Coronary artery (tissue), 2 donors: ENCODE data around the gene NFE2L2.
"Not testable (repeated sequence)": the region's sequence is repeated elsewhere in the genome, so short reads cannot be mapped to it uniquely, and the experiment has no call there.

Source experiments
- DNase-seq: peaks from one replicate; pipeline ENCODE4 v3.0.0-alpha.2; 2017; ENCODE audit warnings: low spot score
- H3K27ac ChIP-seq, 2 donors: fragments of 200-600 bp; sonication (generic); one replicate each; pipeline ENCODE4 v1.5.1; 2016 to 2019
- H3K4me3 ChIP-seq: fragments of 200-600 bp; sonication (generic); 2 replicates; pipeline ENCODE4 v1.5.1; 2016; ENCODE audit warnings: mild to moderate bottlenecking, moderate library complexity
- CTCF ChIP-seq: fragments of 200-600 bp; sonication (generic); IDR thresholded peaks from one replicate; pipeline ENCODE4 v1.5.1; 2019; ENCODE audit warnings: antibody characterized with exemption

Gene NFE2L2

GRCh38 chr2:177201919-177202346 is 62.6 kb downstream of the NFE2L2 start:
- TF ChIP-seq CTCF: no peak
- no peak overlapping the region for H3K4me3 ChIP-seq
- no peak for DNase-seq
- H3K27ac ChIP-seq: no peak overlapping the region

GRCh38 chr2:177200419-177200818 is 64.1 kb downstream of the NFE2L2 start:
- DNase-seq, H3K27ac ChIP-seq, H3K4me3 ChIP-seq: not testable (repeated sequence)

GRCh38 chr2:177195194-177195593 is 69.3 kb downstream of the NFE2L2 start:
- no peak for DNase-seq
- Histone ChIP-seq H3K4me3 (no peak overlapping the region), H3K27ac (no peak overlapping the region)
- no peak for TF ChIP-seq CTCF

GRCh38 chr2:177193240-177193639 is 71.3 kb downstream of the NFE2L2 start:
- Histone ChIP-seq H3K4me3 (no peak overlapping the region), H3K27ac (no peak overlapping the region)
- TF ChIP-seq CTCF: no peak
- no peak for DNase-seq

- no peak for TF ChIP-seq CTCF
- Histone ChIP-seq H3K27ac (no peak overlapping the region), H3K4me3 (no peak overlapping the region)
- DNase-seq: no peak
Observed at GRCh38 chr2:177192788-177193187, 71.7 kb downstream of the NFE2L2 start.

GRCh38 chr2:177190941-177191340 is 73.6 kb downstream of the NFE2L2 start:
- TF ChIP-seq CTCF: no peak
- H3K27ac ChIP-seq: no peak overlapping the region
- H3K4me3 ChIP-seq: no peak overlapping the region
- no peak for DNase-seq

- H3K27ac ChIP-seq: no peak overlapping the region
- TF ChIP-seq CTCF: no peak
- DNase-seq: no peak
Observed at GRCh38 chr2:177188482-177189469, 75.8 kb downstream of the NFE2L2 start.

More at GRCh38 chr2:177188482-177189469, 75.8 kb downstream of the NFE2L2 start:
- H3K4me3 ChIP-seq: no peak overlapping the region
